ENCODE results near the gene TMEM9.
A peak's percentile ranks its signal among the peaks of the same experiment; 100 is the strongest.

Gene TMEM9

GRCh38 chr1:201126463-201126831 lies 27.8 kb downstream of the TMEM9 start:
- no peak for DNase-seq

DNA sequence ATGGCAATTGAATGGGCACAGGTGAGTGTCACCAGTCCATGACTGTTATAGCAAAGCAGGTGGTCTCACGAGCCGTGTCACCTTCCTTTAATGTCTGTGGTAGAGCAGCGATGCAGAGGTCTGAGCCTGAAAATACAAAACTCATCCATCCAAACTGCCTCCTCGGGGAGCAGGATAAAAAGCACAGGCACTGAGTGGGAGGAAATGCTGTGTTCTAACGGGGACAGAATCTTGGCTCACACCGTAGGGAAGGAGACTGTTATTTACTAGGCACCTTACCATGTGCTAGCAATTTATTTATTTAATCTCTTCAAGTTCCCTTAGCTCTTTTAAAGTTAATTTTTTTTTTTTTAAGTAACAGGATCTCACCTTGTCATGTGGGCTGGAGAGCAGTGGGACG lies 28.5 kb downstream of the TMEM9 start:
- no peak for DNase-seq

- DNase-seq = no peak
Measured at GRCh38 chr1:201125019-201125418, 29.3 kb downstream of the TMEM9 start.

- no peak for DNase-seq
Measured at GRCh38 chr1:201123866-201124265, 30.4 kb downstream of the TMEM9 start.

GRCh38 chr1:201122321-201122957 lies 31.8 kb downstream of the TMEM9 start:
- no peak for DNase-seq

DNA sequence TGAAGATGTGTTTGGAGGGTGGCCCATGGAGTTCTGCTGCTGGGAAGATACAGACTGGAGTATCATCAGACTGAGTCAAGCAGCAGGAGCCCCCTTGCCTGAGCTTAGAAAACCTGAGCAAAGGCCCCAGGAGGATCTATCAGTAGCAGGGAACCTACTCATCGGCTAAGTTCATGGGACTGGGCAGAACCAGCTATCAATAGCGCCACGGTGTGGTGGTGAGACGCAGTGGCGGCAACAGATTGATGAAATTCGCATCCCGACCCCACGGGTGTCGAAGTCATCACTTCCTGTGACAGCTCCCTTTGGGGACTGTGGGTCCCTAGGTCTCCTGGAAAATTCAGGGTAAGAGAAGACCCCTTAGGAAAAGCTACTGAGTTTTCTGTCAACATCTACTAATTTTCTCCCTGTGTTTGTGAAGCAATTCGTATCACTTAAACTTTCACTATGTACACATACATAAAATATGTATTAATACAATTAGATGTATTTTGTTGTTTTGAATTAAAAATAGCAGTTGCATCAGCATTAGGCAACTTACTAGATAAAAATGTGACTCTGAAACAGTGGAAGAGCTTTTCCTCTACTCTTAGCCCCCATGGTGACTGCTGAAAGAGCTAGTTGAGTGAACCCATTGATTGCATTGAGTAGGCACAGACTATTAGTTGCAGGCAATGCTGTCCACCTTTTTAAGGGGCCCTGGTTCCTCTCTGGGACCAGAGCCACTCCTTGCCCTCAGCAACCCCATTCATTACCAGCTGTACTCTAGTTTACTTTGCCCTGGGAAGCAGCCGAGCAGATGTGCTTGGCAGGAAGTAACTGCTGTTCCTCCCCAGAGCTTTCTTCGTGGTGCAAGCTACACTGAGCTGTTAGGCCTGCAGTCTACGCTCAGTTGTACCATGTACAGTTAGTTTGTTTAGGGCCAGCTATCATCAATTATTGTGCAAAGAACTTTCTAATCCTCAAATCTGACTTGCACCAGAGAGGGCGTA lies 34.8 kb downstream of the TMEM9 start:
- peak; percentile 39 to 51 for DNase-seq

GRCh38 chr1:201116091-201116490 lies 38.2 kb downstream of the TMEM9 start:
- DNase-seq = no peak

GRCh38 chr1:201115390-201115937 lies 38.8 kb downstream of the TMEM9 start:
- DNase-seq = no peak

DNA sequence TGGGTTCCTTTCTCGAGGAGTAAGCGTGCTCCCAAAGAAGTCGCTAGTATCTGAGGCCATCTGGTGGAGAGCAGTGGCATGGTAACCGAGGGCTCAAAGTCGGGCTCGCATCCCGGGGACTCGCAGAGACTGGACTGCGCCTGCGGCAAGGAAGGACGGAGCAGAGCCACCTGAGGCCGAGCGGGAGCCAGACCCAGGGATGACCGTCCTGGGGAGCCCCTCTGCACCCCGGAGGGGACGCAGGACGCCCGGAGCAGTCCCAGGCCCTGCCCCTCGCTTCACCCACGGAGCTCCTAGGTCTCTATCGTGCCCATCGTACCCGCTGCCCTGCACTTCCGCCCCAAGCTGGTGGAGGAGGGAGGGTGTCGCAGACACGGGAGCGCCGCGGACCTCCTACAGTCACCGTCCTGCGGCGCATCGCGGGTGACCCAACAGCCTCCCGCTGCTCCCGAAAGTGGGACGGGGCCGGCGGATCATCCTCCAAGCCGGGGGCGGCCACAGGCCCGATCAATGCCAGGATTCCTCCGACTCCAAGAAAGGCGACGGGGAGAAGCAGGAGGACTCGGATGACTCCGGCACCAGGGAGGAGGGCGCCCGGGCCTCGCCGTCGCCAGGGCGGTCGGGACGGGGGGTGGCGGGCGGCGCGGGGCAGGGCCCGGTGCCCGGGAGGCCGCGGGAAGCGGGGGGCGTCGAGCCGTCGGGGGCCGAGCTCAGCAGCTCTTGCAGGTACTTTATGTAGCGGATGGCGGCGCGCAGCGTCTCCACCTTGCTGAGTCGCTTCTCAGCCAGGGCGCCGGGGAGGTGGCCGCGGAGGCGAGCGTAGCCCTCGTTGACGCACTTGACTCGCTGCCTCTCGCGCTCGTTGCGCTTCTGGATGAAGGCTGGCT lies 39.8 kb downstream of the TMEM9 start:
- peak; percentile 76 to 87 for DNase-seq

DNA sequence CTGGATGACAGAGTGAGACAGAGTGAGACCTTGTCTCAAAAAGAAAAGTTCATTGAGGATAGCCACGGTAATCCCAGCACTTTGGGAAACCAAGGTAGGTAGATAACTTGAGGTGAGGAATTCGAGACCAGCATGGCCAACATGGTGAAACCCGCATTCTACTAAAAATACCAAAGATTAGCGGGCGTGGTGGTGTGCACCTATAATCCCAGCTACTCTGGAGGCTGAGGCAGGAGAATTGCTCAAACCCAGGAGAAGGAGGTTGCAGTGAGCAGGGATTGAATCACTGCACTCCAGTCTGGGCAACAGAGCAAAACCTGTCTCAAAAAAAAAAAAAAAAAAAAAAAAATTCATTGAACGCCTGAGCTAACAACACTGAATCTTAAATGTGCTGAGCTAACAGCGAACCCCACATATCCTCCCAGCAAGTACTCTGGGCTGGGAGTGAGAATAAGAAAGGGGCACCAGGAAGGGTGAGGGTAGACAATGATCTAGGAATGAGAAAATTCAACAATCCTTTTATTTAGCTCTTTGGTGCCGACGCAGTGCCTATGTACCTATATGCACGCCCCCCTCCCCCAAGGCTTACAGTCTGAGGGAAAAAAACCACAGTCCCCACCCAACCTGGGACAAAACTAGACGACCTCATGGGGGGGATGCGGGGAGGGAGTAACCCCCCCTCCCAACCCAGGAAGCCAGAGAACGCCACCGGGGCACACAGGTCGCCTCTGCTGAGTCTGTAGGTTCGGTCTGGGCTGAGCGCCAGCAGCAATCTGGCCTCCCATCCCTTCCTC lies 40.6 kb downstream of the TMEM9 start:
- no peak for DNase-seq

- DNase-seq = no peak
Measured at GRCh38 chr1:201112926-201113325, 41.3 kb downstream of the TMEM9 start.

- DNase-seq = no peak
Measured at GRCh38 chr1:201112173-201112731, 42.0 kb downstream of the TMEM9 start, which contains the start of gene CACNA1S. TSS of gene CACNA1S (minus strand) at chr1:201112426. CDS start at chr1:201112339, 87 bp downstream.

- no peak for DNase-seq
Measured at GRCh38 chr1:201111672-201112071, 42.6 kb downstream of the TMEM9 start.

GRCh38 chr1:201111156-201111555 lies 43.1 kb downstream of the TMEM9 start:
- no peak for DNase-seq

- DNase-seq = no peak
Measured at GRCh38 chr1:201110616-201111015, 43.7 kb downstream of the TMEM9 start.

- no peak for DNase-seq
Measured at GRCh38 chr1:201110138-201110537, 44.1 kb downstream of the TMEM9 start.

- no peak for DNase-seq
Measured at GRCh38 chr1:201109651-201110050, 44.6 kb downstream of the TMEM9 start.

DNA sequence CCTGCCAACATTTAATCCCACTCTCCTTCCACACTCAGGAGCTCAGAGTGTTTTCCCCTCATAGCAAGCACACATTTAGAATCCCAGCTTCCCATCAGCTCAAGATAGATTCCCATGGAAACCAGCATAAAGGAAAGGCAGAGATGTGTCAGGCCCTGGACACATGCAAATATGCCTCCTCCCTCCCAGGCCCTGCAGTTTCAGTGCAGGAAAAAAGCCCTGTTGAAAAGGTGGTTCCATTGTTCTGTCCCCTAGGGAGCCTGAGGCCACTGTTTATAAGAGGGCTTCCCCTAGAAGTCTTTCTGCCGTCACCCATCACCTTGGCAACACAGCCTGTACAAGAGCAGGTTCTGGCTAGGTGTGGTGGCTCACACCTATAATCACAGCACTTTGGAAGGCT lies 45.7 kb downstream of the TMEM9 start:
- DNase-seq = no peak

DNA sequence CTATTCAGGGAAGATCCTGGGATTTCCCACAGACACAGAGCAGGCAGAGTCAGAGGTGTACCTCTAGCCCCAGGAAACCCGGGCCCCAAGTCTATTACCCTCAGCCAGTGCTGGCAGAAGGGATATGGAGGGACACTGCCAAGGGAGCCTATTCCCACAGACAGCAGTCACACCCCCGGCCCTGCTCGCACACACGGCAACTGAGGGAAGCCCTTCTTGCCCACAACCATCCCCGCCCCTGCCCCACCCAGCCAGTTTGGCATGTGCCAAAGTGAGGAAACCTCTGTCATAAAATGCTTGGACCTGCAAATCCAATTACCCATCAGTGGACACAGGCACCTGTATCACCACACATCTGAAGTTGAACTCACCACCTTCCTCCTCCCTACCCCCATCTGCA lies 48.6 kb downstream of the TMEM9 start:
- DNase-seq = no peak

DNA sequence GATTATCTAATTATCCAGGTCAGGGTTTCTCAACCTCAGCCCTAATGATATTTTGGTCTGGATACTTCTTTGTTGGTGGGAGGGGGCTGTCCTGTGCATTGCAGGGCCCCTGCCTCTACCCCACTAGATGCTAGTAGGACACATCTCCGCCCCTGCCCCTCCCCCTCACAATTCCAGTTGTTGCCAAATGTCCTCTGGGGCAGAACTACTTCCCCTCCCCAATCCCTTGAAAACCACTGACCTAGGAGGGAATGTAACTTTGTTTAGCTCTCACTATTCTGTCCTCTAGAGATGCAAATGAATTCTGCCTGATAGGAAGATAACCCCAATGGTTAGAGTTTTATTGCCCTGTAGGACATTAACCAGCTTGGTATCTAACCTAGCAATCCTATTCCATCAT lies 50.1 kb downstream of the TMEM9 start:
- DNase-seq = no peak

DNA sequence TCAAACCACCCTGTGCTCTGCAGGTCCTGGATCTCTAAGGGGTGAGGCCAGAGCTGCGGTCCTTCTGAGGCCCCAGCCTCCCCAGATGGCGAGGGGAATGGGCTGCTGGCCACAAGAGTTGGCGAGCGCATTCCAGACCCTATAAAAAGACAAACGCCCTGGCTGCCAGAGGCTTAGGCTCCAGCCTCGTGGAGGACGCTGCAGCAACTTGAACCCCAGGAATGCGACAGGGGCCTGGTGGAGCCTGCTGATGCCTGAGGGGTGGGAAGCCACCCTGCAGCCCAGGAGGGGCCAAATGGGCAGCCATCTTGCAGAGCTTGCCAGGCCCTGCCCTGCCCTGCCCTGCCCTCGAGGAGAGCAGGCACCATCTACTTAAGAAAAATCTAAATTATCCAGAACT lies 50.6 kb downstream of the TMEM9 start:
- no peak for DNase-seq
